Sigmoid colon (tissue), 3 donors: Measurements from ENCODE around the gene KCNJ6.

Experiments used
- POLR2A ChIP-seq, 2 donors: fragments of 450-650 bp; IDR thresholded peaks; one replicate each; pipeline ENCODE4 v1.6.1; 2016; ENCODE audit warnings: antibody characterized with exemption in 2 of 2, mild to moderate bottlenecking in 2 of 2, moderate library complexity in 2 of 2
- TF ChIP-seq, protein P1 (sequence below), 4 experiments: fragments of 450-650 bp in 3 of 4; fragments of 200-600 bp in 1 of 4; IDR thresholded peaks; one replicate each; pipeline ENCODE4 v1.5.1; 2016 to 2019; ENCODE audit warnings: antibody characterized with exemption in 4 of 4, mild to moderate bottlenecking in 3 of 4, moderate library complexity in 2 of 4

DNA sequence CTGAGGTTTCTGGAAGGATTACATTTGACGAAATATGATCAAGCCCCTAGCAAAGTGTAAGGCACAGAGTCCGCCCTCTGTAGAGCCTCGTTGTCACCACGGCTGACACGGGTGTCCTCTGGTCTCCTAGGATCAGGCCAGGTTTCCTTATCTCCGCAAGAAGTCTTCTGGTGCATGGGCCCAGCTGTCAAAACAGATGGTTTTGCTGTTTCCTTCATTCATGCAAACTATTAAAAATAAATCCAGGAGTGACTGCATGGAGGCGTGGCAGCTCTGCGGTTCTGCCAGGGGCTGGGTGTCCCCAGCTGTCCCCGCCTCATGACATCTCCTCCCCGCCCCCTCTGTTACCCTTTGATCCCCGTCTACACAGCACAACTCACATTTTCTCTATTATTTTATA lies 340.7 kb downstream of the KCNJ6 start:
- TF ChIP-seq POLR2A (IDR thresholded peaks at IDR 0.05): no peak
- TF ChIP-seq, protein P1, sequence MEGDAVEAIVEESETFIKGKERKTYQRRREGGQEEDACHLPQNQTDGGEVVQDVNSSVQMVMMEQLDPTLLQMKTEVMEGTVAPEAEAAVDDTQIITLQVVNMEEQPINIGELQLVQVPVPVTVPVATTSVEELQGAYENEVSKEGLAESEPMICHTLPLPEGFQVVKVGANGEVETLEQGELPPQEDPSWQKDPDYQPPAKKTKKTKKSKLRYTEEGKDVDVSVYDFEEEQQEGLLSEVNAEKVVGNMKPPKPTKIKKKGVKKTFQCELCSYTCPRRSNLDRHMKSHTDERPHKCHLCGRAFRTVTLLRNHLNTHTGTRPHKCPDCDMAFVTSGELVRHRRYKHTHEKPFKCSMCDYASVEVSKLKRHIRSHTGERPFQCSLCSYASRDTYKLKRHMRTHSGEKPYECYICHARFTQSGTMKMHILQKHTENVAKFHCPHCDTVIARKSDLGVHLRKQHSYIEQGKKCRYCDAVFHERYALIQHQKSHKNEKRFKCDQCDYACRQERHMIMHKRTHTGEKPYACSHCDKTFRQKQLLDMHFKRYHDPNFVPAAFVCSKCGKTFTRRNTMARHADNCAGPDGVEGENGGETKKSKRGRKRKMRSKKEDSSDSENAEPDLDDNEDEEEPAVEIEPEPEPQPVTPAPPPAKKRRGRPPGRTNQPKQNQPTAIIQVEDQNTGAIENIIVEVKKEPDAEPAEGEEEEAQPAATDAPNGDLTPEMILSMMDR (IDR thresholded peaks at IDR 0.05): no peak
